Suppressor macrophage treated with lipopolysaccharide for 1 hour (primary cell): Measurements from ENCODE around the gene YPEL4.

Experiments
- DNase-seq, 3 donors: peaks; one replicate each; pipeline ENCODE4 v3.0.0-alpha.2; 2020 to 2022

YPEL4 gene

DNA sequence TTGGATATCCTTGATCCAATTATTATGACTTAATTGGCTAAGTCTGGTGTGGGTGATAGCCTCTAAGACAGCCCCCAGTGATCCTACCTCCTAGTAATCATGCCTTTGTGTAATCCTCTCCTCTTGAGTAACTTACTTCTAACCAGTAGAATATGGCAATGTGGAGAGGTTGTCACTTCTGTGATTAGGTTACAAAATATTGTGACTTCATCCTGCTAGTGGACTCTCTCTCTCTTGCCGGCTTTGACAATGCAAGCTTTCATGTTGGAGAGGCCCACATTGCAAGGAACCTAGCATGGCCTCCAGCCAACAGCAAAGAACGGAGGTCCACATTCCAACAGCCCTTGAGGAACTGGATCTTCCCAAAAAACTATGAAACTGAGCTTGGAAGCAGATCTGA lies 19.5 kb downstream of the YPEL4 start:
- no peak for DNase-seq

DNA sequence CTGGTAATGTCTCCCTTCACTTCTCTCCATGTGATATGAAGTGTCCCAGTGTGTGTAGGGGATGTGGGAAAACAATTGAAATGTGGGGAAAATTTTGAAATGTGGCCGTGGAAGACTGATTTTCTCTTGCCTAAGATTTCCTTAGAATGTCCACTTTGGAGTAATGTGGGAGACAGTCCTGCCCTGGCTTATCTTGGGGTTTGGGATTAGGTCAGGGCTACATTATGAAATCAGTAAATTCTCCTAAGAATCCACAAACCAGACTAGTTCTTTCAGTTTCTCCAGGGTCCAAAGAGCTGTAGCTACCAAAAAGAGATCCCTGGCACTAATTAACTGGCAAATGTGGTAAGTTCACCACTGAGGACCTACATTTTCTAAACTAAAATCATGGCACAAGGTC lies 22.8 kb downstream of the YPEL4 start:
- no peak for DNase-seq

DNA sequence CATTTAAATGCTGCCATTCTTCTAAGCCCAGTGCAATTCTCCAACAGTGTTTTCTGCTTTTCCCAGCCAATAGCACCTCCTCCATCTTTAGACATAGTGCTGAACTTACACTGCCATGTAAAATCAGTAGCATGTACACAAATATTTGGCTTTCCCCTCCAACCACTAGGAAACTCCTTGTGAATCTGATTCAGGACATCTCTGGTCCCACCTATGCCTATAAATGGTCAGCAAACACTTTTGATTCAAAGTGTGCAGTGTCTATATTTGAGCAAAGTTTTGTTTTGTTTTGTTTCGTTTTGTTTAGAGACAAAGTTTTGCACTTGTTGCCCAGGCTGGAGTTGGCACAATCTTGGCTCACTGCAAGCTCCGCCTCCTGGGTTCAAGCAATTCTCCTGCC lies 24.8 kb downstream of the YPEL4 start:
- no peak for DNase-seq

DNA sequence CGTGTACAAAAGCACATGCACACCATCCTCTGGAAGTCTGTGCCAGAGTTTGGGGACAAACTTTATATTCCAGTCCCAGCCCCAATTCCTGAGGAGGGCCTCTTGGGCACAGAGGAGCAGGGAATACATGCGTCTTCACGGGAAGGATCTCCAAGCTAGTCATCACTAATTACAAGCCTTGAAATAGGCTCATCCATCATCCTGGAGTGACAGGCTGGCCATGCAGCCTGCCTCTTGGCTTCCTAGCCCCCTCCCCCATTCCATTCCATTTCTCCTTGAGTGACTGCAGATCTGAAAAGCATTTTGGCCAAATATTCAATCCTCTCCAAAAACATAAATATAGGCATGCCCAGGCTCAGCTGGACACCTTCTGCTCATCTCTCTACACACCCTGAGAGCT lies 27.4 kb downstream of the YPEL4 start:
- DNase-seq: no peak

DNA sequence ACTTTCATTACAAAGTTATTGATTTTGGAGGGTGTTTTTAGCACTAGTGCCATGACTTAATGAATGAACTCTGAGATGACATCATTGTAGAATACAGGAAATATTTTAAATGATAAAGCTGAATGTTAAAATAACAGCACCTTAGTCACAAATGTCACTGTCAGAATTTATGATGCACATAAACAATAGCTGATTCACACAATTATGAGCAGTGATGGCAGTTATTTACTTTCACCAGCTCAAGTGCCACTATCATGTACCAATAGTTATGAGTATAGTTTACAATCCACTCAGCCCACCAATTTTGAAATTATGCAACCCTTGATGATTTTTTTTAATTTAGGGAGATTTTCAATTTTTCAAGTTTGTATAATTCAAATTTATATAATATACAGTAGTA lies 29.2 kb downstream of the YPEL4 start:
- no peak for DNase-seq

DNA sequence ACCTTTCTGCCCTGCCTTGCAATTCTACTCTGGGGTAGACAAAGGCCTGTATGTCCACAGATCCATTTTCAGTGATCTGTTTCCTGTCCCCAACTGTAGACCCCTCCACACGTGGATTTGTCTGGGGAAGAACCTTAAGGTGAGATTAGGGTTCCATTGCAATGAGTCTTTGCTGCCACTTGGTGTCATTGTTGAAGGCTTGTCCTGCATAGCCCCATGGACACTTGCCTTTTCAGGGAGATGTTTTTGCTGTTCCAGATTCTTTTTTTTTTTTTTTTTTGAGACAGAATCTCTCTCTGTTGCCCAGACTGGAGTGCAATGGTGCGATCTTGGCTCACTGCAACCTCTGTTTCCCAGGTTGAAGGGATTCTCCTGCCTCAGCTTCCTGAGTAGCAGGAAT lies 30.4 kb downstream of the YPEL4 start:
- DNase-seq: no peak

DNA sequence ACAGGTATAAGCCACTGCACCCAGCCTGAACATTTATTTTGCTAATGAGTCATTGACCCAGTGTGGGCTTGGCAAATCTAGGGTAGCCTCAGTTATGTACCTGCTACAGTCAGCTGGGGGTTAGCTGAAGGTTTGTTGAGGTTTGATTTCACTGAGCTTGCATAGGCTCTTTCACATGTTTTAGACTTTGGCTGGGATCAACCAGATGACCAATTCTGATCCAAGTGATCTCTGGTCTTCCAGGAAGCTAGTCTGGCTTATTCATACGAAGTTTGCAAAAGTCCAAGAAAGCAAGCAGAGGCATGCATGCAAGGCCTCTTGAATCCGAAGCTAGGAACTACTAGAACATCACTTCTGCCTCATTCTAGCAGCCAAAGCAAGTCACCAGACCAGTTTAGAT lies 31.3 kb downstream of the YPEL4 start:
- no peak for DNase-seq

DNA sequence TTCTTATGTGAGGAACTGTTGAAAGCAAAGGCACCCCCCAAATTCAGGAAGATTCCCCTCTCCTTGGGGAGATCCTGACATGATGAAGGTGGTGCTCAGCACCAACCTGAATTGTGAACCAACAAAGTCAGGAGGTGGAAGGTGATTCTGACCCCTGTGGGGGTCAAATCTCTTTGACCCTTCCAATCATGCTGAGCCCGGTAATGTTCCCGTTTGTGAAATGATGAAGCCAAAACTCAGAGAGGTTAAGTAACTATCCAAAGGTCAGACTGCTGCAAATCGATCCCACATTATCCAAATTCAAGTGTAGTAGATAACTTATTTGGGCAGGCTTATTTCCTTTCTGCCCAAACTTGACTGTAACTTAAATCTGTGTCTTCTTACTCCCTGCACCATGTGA lies 33.1 kb downstream of the YPEL4 start:
- no peak for DNase-seq

DNA sequence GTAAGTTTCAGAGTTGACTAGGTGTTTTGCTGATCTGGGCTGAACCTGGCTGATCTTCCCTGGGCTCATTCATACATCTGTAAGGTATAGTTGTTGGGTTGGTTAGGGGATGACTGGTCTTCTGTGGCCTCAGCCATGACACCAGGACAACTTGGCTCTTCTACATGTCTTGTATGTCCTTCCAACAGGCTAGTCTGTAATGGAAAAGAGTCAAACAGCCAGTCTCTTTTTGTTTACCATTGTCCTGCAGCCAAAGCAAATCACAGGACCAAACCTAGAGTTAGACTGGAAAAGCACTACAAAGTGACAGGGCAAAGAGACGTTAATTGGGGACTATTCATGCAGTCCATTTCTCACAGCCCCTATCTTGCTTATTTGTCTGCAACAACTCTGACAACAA lies 34.4 kb downstream of the YPEL4 start:
- no peak for DNase-seq

DNA sequence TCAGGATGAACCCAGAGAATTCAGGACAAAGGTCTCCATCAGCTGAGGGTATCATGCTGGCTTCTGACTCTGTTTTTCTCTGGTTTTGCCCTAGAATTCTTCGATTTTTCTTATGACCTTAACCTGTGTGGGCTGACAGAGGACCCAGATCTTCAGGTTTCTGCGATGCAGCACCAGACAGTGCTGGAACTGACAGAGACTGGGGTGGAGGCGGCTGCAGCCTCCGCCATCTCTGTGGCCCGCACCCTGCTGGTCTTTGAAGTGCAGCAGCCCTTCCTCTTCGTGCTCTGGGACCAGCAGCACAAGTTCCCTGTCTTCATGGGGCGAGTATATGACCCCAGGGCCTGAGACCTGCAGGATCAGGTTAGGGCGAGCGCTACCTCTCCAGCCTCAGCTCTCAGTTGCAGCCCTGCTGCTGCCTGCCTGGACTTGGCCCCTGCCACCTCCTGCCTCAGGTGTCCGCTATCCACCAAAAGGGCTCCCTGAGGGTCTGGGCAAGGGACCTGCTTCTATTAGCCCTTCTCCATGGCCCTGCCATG lies 35.4 kb downstream of the YPEL4 start:
- DNase-seq: no peak

DNA sequence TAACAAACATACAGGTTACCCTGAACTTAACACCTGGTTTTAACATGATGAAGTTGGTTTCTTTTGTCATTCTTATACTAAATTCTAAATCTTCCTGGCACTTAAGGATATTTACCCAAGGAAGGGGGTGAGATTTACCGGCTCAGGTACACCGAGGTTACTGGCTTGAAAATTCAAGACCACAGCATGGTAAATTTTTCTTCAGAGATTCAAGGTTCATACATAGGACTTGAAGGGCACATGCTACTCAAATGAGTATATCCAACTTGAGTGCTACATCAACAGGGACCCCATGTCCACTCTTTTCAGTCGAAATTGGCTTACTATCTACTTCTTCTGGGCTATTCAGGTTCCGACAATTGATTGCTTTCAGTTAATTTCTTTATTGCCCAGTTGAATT lies 39.5 kb downstream of the YPEL4 start:
- DNase-seq: no peak

DNA sequence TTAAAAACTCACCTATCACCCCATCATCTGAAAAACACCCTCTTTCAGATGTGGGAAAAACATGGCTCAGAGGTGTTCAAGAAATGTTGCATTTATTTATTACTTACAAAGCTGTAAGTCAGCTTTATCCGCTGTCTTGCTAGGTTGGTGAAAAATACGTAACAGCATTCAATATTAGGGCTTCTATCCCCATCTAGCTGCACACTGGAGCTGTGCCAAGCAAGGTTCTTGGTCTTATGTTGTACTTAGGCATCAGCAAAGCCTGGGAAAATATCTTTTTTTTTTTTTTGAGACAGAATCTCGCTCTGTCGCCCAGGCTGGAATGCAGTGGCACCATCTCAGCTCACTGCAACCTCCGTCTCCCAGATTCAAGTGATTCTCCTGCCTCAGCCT lies 44.7 kb downstream of the YPEL4 start:
- no peak for DNase-seq

DNA sequence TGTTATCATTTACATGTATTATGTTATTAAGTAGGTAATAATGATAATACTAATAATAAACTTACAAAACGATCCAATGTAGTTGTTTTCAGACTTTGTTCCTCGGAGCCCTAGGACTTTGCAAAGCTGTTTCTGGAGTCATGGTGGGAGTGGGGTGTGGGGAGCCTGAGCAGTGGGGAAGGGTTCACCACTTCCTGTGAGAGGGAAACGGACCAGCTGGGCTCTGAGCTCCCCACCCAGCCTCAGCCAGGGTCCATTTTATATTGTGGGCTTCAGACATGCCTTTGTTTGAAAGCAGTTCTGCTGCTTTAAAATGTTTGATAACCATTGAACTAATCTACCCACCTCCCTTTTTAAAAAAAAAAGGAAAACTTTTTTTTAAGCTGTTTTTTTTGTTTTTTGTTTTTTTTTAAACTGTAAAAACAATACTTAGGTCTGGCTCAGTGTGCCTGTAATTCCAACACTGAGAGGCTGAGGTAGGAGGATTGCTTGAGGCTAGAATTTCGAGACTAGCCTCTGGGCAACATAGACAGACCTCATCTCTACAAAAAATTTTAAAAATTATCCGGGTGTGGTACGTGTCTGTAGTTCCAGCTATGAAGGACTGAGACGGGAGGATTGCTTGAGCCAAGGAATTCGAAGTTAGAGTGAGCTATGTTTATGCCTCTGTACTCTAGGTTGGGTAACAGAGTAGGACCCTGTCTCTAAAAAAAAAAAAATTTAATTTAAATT lies 45.2 kb downstream of the YPEL4 start:
- no peak for DNase-seq

DNA sequence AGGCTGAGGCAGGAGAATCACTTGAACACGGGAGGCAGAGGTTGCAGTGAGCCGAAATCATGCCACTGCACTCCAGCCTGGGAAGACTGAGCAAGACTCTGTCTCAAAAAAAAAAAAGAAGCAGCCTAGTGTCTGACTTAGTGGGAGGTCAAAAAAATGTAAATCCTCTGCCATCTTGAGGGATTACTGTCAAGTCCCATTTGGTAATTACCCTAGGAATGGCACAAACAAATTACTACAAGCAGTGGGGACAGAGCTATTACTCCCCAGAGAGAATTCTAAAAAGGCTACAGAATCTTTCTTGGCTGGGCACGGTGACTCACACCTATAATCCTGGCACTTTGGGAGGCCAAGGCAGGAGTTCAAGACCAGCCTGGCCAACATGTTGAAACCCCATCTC lies 48.4 kb downstream of the YPEL4 start:
- no peak for DNase-seq

DNA sequence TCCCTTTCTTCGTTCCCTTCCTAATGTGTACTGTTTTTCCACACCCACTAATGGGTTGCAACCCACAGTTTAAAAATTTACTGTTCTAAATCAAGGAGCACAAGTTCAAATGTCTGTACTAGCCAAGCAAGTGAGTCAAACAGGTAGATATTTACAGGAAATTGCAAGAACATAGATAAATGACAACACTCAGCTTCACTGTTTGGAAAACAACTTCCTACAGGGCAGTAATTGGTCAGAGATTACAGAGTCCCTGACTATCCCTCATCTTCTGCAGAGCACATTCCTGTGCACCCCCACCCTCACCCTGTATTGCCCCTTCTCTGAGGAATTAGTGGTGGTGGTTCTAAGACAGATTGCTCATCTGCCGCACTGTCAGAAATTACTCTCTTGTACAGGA lies 50.3 kb downstream of the YPEL4 start:
- DNase-seq: no peak

DNA sequence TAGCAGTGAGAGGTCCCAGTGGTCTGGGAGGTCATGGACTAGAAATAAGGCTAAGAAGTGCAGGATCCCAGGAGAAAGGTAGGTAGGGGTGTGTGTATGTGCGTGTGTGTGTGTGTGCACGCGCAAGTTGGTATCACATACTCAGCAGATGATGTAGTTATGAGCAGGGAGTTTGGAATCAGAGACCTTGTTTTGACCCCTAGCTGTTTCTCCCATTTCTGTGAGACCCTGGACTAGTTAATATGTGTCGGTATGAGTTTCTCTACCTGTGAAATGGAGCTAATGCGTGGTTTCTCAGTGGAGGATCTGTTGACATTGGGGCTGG lies 50.9 kb downstream of the YPEL4 start:
- no peak for DNase-seq

DNA sequence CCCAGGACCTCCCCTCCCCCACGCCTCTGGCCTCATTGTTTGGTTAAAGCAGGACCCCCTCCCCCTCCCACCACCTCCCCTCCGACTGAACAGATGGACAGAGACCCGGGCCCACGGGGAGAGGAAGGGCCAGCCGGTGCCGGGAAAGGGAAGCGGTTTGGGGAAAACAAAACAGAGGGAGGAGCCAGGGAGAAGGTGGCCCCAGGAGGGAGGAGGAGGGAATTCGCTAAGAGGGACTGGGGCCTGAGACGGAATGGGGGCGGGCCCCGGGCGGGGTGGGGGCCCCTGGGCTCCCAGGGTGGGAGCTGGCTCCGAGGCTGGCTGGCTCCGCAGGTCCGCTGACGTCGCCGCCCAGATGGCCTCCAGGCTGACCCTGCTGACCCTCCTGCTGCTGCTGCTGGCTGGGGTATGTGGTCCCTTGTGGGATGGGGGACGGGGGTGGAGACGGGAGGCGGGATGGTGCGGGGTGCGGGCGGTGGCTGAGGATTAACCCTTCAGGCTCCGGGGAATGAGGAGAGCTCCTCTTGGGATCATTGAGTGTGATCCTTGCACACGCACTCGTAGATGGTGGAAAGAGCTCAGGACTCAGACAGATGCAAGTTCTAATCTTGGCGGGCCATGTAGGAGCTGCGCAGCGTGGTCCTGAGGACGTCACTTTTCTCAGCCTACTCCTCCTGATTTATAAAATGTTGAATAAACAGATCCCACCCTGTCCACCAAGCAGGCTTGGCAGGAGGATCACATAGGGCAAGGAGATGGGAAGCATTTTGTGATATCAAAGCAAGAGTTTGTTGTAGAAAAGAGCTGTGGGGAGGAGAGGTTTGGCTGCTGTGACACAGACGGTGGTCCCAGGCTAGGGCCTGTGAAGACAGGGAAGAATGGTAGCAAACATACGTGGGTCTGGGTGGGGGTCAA lies 51.5 kb downstream of the YPEL4 start:
- peak; percentile 43 to 73 (median 67) for DNase-seq

DNA sequence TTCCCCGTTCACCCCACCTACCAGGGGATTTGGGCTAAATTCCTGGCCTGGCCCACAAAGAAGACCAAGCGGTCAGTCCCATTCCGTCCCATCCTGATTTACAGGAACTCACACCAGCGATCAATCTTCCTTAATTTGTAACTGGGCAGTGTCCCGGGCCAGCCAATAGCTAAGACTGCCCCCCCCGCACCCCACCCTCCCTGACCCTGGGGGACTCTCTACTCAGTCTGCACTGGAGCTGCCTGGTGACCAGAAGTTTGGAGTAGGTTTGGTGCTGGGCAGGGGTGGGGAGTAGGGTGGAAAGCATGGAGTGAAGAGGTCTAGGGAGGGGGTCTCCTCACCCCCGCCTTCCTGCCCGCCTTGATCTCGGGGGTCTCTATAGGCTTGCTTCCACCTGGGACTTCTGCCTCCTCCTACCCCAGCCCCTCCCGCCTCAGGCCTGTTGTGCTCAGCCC lies 52.2 kb downstream of the YPEL4 start, which contains the start of gene SERPING1:
TSS of gene SERPING1 (plus strand) at position 225 of the 455 bp plus-strand sequence. CDS start 586 bp downstream, outside the sequence.
- DNase-seq: peak in 1 of 3 donors; percentile 17

DNA sequence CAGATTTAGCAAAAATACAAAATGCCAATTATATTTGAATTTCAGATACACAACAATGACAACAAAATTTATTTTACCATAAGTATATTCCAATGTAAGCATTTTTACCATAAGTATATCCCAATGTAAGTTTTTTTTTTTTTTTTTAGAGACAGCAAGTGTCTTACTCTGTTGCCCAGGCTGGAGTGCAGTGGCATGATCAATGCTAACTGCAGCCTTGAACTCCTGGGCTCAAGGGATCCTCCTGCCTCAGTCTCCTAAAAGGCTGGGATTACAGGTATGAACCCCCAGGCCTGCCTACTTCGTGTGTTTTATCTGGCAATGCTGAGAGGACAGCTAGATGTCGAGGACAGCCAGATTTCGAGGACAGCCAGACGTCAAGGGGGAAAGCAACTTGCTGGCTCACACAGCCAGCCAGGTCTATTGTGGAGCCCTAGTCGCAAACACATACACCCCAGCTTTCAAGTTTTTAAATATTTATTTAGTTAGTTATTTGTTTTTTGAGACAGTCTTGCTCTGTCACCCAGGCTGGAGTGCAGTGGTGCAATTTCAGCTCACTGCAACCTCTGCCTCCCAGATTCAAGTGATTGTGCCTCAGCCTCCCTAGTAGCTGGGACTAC lies 53.3 kb downstream of the YPEL4 start:
- no peak for DNase-seq
